ENCODE measurements around the gene DGKE.

Gene DGKE

DNA sequence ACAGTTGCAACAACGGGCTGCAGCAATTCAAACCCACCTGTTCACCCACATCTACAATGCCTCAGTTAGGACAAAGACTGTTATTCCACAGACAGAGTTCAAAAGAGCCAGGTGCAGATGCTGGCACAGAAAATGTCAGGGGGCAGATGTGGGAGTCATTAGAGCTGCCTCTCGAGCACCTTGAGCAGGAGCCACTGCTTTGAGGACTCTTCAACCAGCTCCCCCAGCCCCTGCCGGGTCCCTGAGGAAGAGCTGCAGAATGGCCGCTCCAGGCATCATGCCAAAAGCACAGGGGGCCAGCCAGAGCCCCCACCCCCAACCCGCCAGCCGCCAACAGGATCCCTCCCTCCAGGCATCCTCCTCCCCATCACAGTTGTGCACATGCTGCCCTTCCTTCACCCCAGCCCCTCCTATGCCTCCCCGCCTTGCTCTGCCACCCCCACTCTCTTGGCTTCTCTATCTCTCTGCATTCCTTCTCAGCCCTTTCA lies 21.0 kb upstream of the DGKE start:
- TF ChIP-seq, protein P1, sequence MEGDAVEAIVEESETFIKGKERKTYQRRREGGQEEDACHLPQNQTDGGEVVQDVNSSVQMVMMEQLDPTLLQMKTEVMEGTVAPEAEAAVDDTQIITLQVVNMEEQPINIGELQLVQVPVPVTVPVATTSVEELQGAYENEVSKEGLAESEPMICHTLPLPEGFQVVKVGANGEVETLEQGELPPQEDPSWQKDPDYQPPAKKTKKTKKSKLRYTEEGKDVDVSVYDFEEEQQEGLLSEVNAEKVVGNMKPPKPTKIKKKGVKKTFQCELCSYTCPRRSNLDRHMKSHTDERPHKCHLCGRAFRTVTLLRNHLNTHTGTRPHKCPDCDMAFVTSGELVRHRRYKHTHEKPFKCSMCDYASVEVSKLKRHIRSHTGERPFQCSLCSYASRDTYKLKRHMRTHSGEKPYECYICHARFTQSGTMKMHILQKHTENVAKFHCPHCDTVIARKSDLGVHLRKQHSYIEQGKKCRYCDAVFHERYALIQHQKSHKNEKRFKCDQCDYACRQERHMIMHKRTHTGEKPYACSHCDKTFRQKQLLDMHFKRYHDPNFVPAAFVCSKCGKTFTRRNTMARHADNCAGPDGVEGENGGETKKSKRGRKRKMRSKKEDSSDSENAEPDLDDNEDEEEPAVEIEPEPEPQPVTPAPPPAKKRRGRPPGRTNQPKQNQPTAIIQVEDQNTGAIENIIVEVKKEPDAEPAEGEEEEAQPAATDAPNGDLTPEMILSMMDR (IDR thresholded peaks at IDR 0.05), result no peak
- no peak for TF ChIP-seq ZFX (IDR thresholded peaks at IDR 0.05; ENCODE audit: borderline replicate concordance)
- H3K27ac ChIP-seq, result no peak overlapping the region

DNA sequence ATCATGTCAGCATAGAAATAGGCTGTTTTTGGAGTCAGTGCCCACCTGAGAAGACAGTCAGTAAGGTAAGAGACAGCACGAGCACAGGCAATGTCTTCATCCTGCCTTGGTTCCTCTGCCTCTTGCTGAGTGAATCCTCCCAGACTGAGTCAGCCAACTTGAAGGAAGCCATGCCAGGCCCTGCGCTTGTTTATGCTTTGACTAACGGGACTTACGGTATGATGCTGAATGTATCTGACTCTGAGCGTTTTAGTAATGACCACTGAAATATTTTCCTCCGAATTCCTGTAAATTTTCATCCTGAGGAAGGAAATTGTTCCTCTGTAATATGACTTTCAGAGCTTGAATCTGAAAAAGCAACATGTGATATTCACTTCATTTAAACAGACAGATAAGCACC lies 18.2 kb upstream of the DGKE start:
- TF ChIP-seq ZFX (IDR thresholded peaks at IDR 0.05; ENCODE audit: borderline replicate concordance), result no peak
- TF ChIP-seq, protein P1 (IDR thresholded peaks at IDR 0.05), result no peak
- no peak overlapping the region for H3K27ac ChIP-seq

DNA sequence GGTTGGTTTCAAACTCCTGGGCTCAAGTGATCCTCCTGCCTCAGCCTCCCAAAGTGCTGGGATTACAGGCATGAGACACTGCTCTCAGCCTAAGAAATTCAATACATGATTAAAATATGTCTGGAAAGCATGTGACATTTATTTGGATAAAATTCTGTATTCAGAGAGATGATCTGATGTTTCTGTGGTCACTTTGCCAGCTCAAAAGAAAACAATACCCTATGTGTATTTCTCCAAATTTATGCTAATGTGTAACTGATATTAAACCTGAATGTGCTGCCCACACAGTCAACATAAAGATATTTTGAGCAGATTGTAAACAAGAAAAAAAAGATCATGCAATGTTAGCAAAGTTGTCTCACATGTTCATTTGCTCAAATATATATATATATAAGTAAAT lies 16.9 kb upstream of the DGKE start:
- TF ChIP-seq, protein P1 (IDR thresholded peaks at IDR 0.05), result no peak
- TF ChIP-seq ZFX (IDR thresholded peaks at IDR 0.05; ENCODE audit: borderline replicate concordance), result no peak
- no peak overlapping the region for H3K27ac ChIP-seq

DNA sequence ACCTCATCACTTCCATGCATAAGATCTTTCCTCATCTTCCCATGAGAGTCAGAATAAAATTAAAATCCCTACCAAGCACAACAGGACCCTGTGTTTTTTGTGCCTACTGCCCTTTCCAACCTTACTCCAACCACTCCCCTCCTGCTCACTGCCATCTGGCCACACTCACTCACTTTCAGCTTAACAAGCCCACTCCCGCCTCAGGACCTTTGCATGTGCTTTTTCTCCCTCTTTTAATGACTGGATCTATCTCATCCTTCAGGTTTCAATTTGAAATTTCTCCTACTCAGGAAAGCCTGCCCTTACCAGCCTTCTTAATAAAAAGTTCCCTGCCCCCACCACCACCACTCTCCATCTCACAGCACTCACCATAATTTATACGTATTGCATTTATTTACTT lies 14.9 kb upstream of the DGKE start:
- no peak for TF ChIP-seq ZFX (IDR thresholded peaks at IDR 0.05; ENCODE audit: borderline replicate concordance)
- TF ChIP-seq, protein P1 (IDR thresholded peaks at IDR 0.05), result no peak
- H3K27ac ChIP-seq, result no peak overlapping the region

DNA sequence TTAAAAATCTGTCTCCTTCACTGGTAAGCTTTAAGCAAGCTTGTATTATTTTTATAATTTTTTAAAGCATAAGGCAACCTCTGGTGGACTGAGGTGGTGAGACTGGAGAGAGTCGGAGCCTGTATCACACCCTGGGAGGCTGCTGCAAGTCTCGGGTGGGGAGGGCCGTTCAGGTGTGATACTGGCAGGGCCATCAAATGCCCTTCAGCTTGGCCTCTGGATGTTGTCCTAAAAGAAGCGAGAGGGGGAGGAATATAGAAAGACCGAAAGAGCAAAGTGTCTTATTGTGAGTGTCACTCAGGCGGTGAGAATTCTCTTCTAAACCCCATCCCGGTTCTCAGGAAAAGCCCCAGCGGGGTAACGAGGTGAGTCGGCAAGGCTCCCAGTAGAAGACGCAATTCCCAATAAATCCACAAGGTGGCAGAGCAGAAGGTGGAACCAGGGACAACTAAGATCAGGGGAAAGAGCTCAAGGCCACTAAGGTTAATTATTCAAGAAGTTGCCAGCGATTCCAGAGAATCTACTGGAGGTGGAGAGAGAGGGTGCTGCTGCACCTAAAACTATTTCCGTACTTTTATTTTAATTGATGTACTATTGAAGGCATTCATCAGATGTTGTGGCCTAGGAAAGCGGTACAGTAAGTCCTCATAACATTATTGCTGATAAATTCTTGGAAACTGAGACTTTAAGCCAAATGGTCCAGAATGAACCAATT lies 14.4 kb upstream of the DGKE start:
- TF ChIP-seq, protein P1 (IDR thresholded peaks at IDR 0.05), result peak; percentile 88
- TF ChIP-seq ZFX (IDR thresholded peaks at IDR 0.05; ENCODE audit: borderline replicate concordance), result no peak
- no peak overlapping the region for H3K27ac ChIP-seq

DNA sequence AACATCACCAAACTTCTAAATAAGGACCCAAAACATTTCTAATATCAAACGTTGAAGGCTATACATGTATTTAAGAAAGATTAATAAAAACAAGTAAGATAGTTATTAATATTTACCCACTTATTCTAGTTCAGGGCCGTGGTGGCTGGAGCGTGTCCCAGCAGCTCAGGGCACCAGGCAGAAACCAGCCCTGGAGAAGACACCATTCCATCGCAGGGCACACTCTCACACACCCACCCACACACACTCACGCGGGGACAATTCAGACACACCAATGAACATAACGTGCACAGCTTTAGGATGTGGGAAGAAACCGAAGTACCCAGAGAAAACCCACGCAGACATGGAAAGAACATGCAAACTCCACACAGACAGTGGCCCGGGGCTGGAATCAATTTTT lies 13.7 kb upstream of the DGKE start:
- TF ChIP-seq ZFX (IDR thresholded peaks at IDR 0.05; ENCODE audit: borderline replicate concordance), result no peak
- TF ChIP-seq, protein P1 (IDR thresholded peaks at IDR 0.05), result no peak
- no peak overlapping the region for H3K27ac ChIP-seq

DNA sequence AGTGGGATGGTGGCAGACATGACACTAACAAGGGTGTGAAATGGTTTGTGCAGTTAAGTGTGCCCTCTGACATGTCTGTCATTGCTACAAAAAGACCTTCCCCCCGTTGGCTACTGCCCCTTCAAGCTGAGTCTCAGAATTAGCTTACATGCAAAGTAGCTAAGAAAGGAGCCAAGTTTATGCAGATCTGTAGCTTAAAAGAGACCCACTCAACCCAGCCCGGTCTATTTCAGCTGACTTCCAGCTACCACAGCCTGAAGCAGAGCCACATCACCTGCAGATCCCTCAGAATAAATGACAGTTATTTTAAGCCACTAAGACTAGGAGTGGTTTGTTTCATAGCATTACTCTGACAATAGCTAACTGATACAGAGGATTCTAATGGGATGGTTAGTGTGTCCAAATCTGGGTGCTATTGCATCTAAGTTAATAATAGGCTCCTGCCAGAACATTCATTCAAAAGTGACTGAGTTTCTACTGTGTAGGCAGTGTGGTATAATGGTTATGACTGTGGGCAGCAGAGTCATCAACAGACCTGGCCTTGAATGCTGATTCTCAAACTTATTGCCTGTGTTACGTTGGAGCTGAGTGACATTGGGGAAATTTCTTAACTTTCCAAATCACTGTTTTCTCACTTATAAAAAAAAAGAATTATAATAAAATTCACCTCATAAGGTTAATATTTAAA lies 12.0 kb upstream of the DGKE start:
- no peak overlapping the region for H3K27ac ChIP-seq
- no peak for TF ChIP-seq ZFX (IDR thresholded peaks at IDR 0.05; ENCODE audit: borderline replicate concordance)
- TF ChIP-seq, protein P1 (IDR thresholded peaks at IDR 0.05), result no peak

Data from 22Rv1 (cell line).